T47D (cell line): Measurements from ENCODE around the gene MSRB3.

Experiments
- DNase-seq, 2 experiments: peaks; one replicate each; pipeline versions ENCODE4 v3.0.0 to v3.0.0-alpha.2; 2011 to 2012; ENCODE audit warnings: low read depth in 1 of 2, low spot score in 1 of 2
- JUND ChIP-seq: IDR thresholded peaks from 2 replicates; pipeline ENCODE4 v1.6.1; 2012; ENCODE audit warnings: low read depth
- in situ Hi-C: cut with HindIII; loops from 2 replicates; pipeline ENCODE4 v1.10.0; 2016; ENCODE audit warnings: low sequenced_read_pairs, low pct_unique_long_range_greater_than_20kb

MSRB3 gene

GRCh38 chr12:65278576-65279368, at the start of gene MSRB3:
Gene MSRB3 (plus strand): TSS chr12:65278683. CDS start chr12:65308580, 29,897 bp downstream.
- DNase-seq: peak; percentile 86 to 91
- TF ChIP-seq JUND: no peak
- in situ Hi-C loops: no loop called here

- TF ChIP-seq JUND: no peak
- DNase-seq: no peak
- in situ Hi-C loops: no loop called here
Measured at GRCh38 chr12:65229441-65229840, 49.0 kb upstream of the MSRB3 start.

GRCh38 chr12:65232476-65233077, 45.9 kb upstream of the MSRB3 start:
- peak; percentile 15 to 37 for DNase-seq
- in situ Hi-C loops: no loop called here
- no peak for TF ChIP-seq JUND

GRCh38 chr12:65237153-65237552, 41.3 kb upstream of the MSRB3 start:
- no peak for TF ChIP-seq JUND
- no peak for DNase-seq
- in situ Hi-C loops: no loop called here

GRCh38 chr12:65238609-65239008, 39.9 kb upstream of the MSRB3 start:
- in situ Hi-C loops: no loop called here
- DNase-seq: no peak
- no peak for TF ChIP-seq JUND

GRCh38 chr12:65248656-65249633, 29.5 kb upstream of the MSRB3 start:
- no peak for TF ChIP-seq JUND
- in situ Hi-C loops: no loop called here
- no peak for DNase-seq

GRCh38 chr12:65252515-65252914, 26.0 kb upstream of the MSRB3 start:
- in situ Hi-C loops: no loop called here
- DNase-seq: no peak

GRCh38 chr12:65257986-65258385, 20.5 kb upstream of the MSRB3 start:
- no peak for DNase-seq
- no peak for TF ChIP-seq JUND
- in situ Hi-C loops: no loop called here

More at GRCh38 chr12:65252515-65252914, 26.0 kb upstream of the MSRB3 start:
- no peak for TF ChIP-seq JUND

- in situ Hi-C loops: no loop called here
- TF ChIP-seq JUND: no peak
- DNase-seq: no peak
Measured at GRCh38 chr12:65259501-65259900, 19.0 kb upstream of the MSRB3 start.

- in situ Hi-C loops: no loop called here
- no peak for DNase-seq
- no peak for TF ChIP-seq JUND
Measured at GRCh38 chr12:65263777-65264176, 14.7 kb upstream of the MSRB3 start.

GRCh38 chr12:65266408-65266807, 12.1 kb upstream of the MSRB3 start:
- in situ Hi-C loops: no loop called here
- no peak for TF ChIP-seq JUND
- DNase-seq: no peak

- no peak for DNase-seq
- in situ Hi-C loops: no loop called here
- no peak for TF ChIP-seq JUND
Measured at GRCh38 chr12:65269603-65270002, 8.9 kb upstream of the MSRB3 start.
